Body of pancreas (tissue), 4 donors: ENCODE data around the gene MYO15A. TPM values are rescaled to one million over a fixed set of nuclear protein-coding genes. Genes with fewer than 3 reads are reported as not detected.
A peak's percentile ranks its signal among the peaks of the same experiment; 100 is the strongest.

Source experiments
- ATAC-seq: fragments of 150-250 bp; one replicate; pipeline ENCODE4 v1.9.1; 2016
- DNase-seq, 4 donors: peaks; one replicate each; pipeline ENCODE4 v3.0.0-alpha.2; 2019
- H3K27ac ChIP-seq, 4 donors: fragments of 200-600 bp; sonication (generic); 1 replicate in 3 of 4; 2 replicates in 1 of 4; pipeline versions ENCODE4 v1.5.1 to v1.6.1; 2016 to 2019; ENCODE audit warnings: mild to moderate bottlenecking in 1 of 4, mixed read lengths in 1 of 4, moderate library complexity in 1 of 4
- H3K27me3 ChIP-seq, 2 donors: fragments of 200-600 bp; sonication (generic); one replicate each; pipeline ENCODE4 v1.6.0; 2016; ENCODE audit warnings: mild to moderate bottlenecking in 1 of 2
- H3K36me3 ChIP-seq, 2 donors: fragments of 200-600 bp; sonication (generic); replicated peaks in 1 of 2; 2 replicates each; pipeline ENCODE4 v1.5.1; 2016; ENCODE audit warnings: low read depth in 2 of 2; ENCODE audit not compliant: insufficient read depth in 1 of 2
- H3K4me1 ChIP-seq: fragments of 200-600 bp; sonication (generic); one replicate; pipeline ENCODE4 v1.6.0; 2016
- H3K4me3 ChIP-seq, 2 donors: fragments of 200-600 bp; sonication (generic); 1 replicate in 1 of 2; 2 replicates in 1 of 2; pipeline ENCODE4 v1.5.1; 2016 to 2019
- H3K9me3 ChIP-seq, 3 donors: fragments of 200-600 bp; sonication (generic); 1 replicate in 2 of 3; 2 replicates in 1 of 3; pipeline ENCODE4 v1.5.1; 2016
- CTCF ChIP-seq, 7 experiments: fragments of 450-650 bp in 4 of 7; fragments of 200-600 bp in 3 of 7; sonication (generic) in 3 of 7; IDR thresholded peaks; one replicate each; pipeline ENCODE4 v1.5.1; 2016 to 2019; ENCODE audit warnings: antibody characterized with exemption in 7 of 7
- POLR2A ChIP-seq, 3 donors: fragments of 450-650 bp; IDR thresholded peaks; one replicate each; pipeline ENCODE4 v1.6.1; 2016; ENCODE audit warnings: antibody characterized with exemption in 3 of 3, mild to moderate bottlenecking in 2 of 3
- WGBS, 2 donors: methylation state at CpG; one replicate each; pipeline ENCODE4 v1.1.5; 2017; 5-methylcytosine and 5-hydroxymethylcytosine counted together
- intact Hi-C: fragments of 100-400 bp; cut with DNase I; formaldehyde crosslinking; loops from one replicate; pipeline ENCODE4 v1.15.1; 2023
- total RNA-seq, 2 donors: library from RNA; depleted of rRNA; stranded (reverse); fragments of >200 nt; gene quantifications; one replicate each; pipeline ENCODE4 v1.1.0, GENCODE V29; 2016

The MYO15A gene
- total RNA-seq, 2 donors from 2014 or later, result under 0.01 to 1.3 TPM

GRCh38 chr17:18160128-18160856 is 51.7 kb downstream of the MYO15A start:
- 83 to 85% methylated on average over 3 to 5 of the region's 5 CpGs for WGBS, 2 donors
- H3K9me3 ChIP-seq, result no peaks in the 10 kb centered on the region
- H3K27me3 ChIP-seq, result no peaks in the 10 kb centered on the region
- H3K4me1 ChIP-seq, result peaks cover 8% of the 10 kb centered on the region
- intact Hi-C loops, result no loop called here
- H3K36me3 ChIP-seq, result no peaks in the 10 kb centered on the region
- H3K4me3 ChIP-seq, result no peak overlapping the region
- no peak overlapping the region for H3K27ac ChIP-seq
- DNase-seq, result no peak
- TF ChIP-seq CTCF (IDR thresholded peaks at IDR 0.05) (no peak), POLR2A (IDR thresholded peaks at IDR 0.05) (no peak)
- ATAC-seq, result no peak

GRCh38 chr17:18161207-18162145 is 52.9 kb downstream of the MYO15A start:
- ATAC-seq, result no peak
- TF ChIP-seq CTCF (IDR thresholded peaks at IDR 0.05), result no peak
- TF ChIP-seq POLR2A (IDR thresholded peaks at IDR 0.05), result no peak
- no peak for DNase-seq
- Histone ChIP-seq H3K27ac (no peak overlapping the region), H3K4me1 (peaks cover 8% of the 10 kb centered on the region), H3K36me3 (no peaks in the 10 kb centered on the region), H3K27me3 (no peaks in the 10 kb centered on the region), H3K4me3 (no peak overlapping the region), H3K9me3 (no peaks in the 10 kb centered on the region)
- WGBS, 2 donors, result 75 to 84% methylated on average over 8 to 12 of the region's 12 CpGs
- intact Hi-C loops, result no loop called here

GRCh38 chr17:18163547-18163946 is 55.0 kb downstream of the MYO15A start:
- no peak for DNase-seq
- intact Hi-C loops, result no loop called here
- Histone ChIP-seq H3K27me3 (no peaks in the 10 kb centered on the region), H3K9me3 (no peaks in the 10 kb centered on the region), H3K27ac (no peak overlapping the region), H3K4me3 (no peak overlapping the region), H3K4me1 (peaks cover 4% of the 10 kb centered on the region), H3K36me3 (no peaks in the 10 kb centered on the region)
- ATAC-seq, result no peak
- TF ChIP-seq CTCF (IDR thresholded peaks at IDR 0.05) (no peak), POLR2A (IDR thresholded peaks at IDR 0.05) (no peak)
- WGBS, 2 donors, result 78 to 83% methylated on average over 5 to 7 of the region's 7 CpGs

- no peak for ATAC-seq
- DNase-seq, result peak in 2 of 4 donors; percentile 34 to 48
- intact Hi-C loops, result no loop called here
Observed at GRCh38 chr17:18166894-18167293, 58.3 kb downstream of the MYO15A start.

More at GRCh38 chr17:18166894-18167293, 58.3 kb downstream of the MYO15A start:
- no peak overlapping the region for H3K4me3 ChIP-seq
- H3K36me3 ChIP-seq, result no peaks in the 10 kb centered on the region
- WGBS, 2 donors, result 45 to 46% methylated on average over 5 of the region's 5 CpGs
- H3K27ac ChIP-seq, result no peak overlapping the region
- no peaks in the 10 kb centered on the region for H3K27me3 ChIP-seq
- TF ChIP-seq POLR2A (IDR thresholded peaks at IDR 0.05) (no peak), CTCF (IDR thresholded peaks at IDR 0.05) (peak in 3 of 7 experiments; percentile 16 to 29 (median 23))
- H3K9me3 ChIP-seq, result no peaks in the 10 kb centered on the region
- no peaks in the 10 kb centered on the region for H3K4me1 ChIP-seq
